Measurements from ENCODE around the gene ZC2HC1B. TPM values are rescaled to one million over a fixed set of nuclear protein-coding genes. Genes with fewer than 3 reads are reported as not detected.

The ZC2HC1B gene
- total RNA-seq, 1 experiment from 2014 or later = not detected

DNA sequence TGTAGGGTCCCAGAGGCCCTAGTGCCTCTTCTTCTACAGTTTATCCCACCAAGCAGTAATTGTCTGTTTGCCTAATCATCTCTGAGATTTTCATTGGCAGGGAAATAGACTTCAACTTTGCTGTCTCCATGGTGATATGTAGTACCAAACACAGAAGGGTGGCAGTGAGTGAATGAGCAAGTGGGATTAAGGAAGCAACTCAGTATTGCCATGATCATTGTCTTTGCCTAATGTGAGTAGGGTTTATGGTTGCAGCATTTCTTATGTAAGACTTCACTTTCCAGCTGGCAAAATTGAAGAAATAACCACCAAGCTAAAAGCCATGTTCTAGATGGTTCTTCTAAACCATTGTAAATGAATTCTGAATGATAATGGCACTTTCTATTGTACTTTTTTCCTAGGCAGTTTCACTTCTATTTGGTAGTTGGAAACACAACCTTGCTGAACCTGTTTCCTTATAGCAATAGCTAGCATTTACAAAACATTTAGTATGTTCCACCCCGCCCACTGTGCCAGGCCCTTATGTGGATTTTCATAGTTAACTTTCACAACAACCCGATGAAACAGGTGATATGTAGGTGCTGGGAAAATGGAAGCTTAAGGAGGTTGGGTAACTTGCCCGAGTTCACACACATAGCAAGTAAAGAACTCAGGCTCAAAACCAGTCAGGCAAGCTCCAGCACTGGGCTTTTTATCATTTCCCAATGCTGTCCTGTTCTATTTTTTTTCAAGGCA, 32.0 kb downstream of the ZC2HC1B start:
- Histone ChIP-seq H3K4me2 (ENCODE audit: insufficient read depth, insufficient read length, low read length) (no peak overlapping the region), H2BK12ac (ENCODE audit: insufficient read length, low read depth, low read length) (no peak overlapping the region), H3K23me2 (ENCODE audit: insufficient read length, low read depth, low read length, poor library complexity, severe bottlenecking) (no peaks in the 10 kb centered on the region), H4K8ac (replicated peaks; ENCODE audit: insufficient read length, low read depth, low read length) (no peak overlapping the region), H3K23ac (ENCODE audit: insufficient read length, low read depth, low read length) (no peak overlapping the region), H3K27me3 (ENCODE audit: insufficient read depth, low read length) (no peaks in the 10 kb centered on the region), H3K9me3 (ENCODE audit: control insufficient read depth, low read depth, low read length) (no peaks in the 10 kb centered on the region), H3K4ac (ENCODE audit: low read depth, low read length) (no peak overlapping the region), H4K5ac (ENCODE audit: insufficient read length, low read depth, low read length) (no peak overlapping the region), H4K20me1 (ENCODE audit: control insufficient read depth, insufficient read depth, insufficient read length) (no peaks in the 10 kb centered on the region), H3K14ac (ENCODE audit: insufficient read depth, low read length) (no peak overlapping the region), H4K91ac (ENCODE audit: insufficient read length, low read depth, low read length) (no peak overlapping the region), H3K9ac (ENCODE audit: extremely low read depth, insufficient read length, low read length) (no peak overlapping the region), H2AK5ac (ENCODE audit: insufficient read length, low read length) (no peak overlapping the region), H2BK20ac (ENCODE audit: low read depth, low read length, poor library complexity, severe bottlenecking) (peak overlapping the region; percentile 60), H3K27ac (ENCODE audit: insufficient read length, low read depth, low read length) (no peak overlapping the region), H3K4me1 (ENCODE audit: insufficient read depth, low read length) (0 out of 2 replicates have a peak, but pooled peaks cover 2% of the 10 kb centered on the region), H2BK120ac (ENCODE audit: low read depth, low read length, poor library complexity, severe bottlenecking) (no peak overlapping the region), H3K79me2 (ENCODE audit: insufficient read depth, low read length) (no peaks in the 10 kb centered on the region), H2BK15ac (ENCODE audit: low read depth, low read length) (no peak overlapping the region), H3K56ac (ENCODE audit: insufficient read length, low read depth, low read length) (no peak overlapping the region), H2BK5ac (ENCODE audit: insufficient read length, low read length) (no peak overlapping the region), H3T11ph (ENCODE audit: low read length) (no peak overlapping the region), H2AFZ (ENCODE audit: low read length) (no peak overlapping the region), H3K18ac (ENCODE audit: insufficient read length, low read depth, low read length) (no peak overlapping the region), H3K79me1 (ENCODE audit: insufficient read depth, low read depth, low read length, poor library complexity, severe bottlenecking) (no peaks in the 10 kb centered on the region)
- Mint-ChIP-seq H3K36me3 (ENCODE audit: insufficient read depth in 1 of 3, low read depth in 3 of 3) (no peaks in the 10 kb centered on the region), H3K4me3 (no peak overlapping the region), H3K27ac (no peak overlapping the region), H3K4me1 (peaks cover 10 to 13% of the 10 kb centered on the region in 2 experiments), H3K9me3 (no peaks in the 10 kb centered on the region), H3K27me3 (ENCODE audit: low read depth) (peaks cover 4% of the 10 kb centered on the region; the same call in 1 of the 2 replicates)
- no peak for TF ChIP-seq CTCF (conservative IDR thresholded peaks at IDR 0.05)
- WGBS (ENCODE audit: extremely low coverage, insufficient read length, low lambda C conversion rate) = no CpG with 5 or more reads among the region's 3 CpGs
- DNase-seq = no peak
